Keratinocyte (primary cell): ENCODE measurements around the gene C2orf49. TPM values are rescaled to one million over a fixed set of nuclear protein-coding genes. Genes with fewer than 3 reads are reported as not detected.

Source experiments
- DNase-seq: peaks from one replicate; pipeline ENCODE4 v3.0.0-alpha.2; 2011; ENCODE audit warnings: low read depth, missing footprints, low spot score
- FAIRE-seq: peaks from 2 replicates; lab custom pipeline; 2011; peaks lifted over from hg19 to GRCh38; lab: Jason Lieb, UNC
- H2AFZ ChIP-seq: 2 replicates; pipeline ENCODE4 v1.6.0; 2012; ENCODE audit warnings: low read length, control low read depth, inconsistent platforms; ENCODE audit not compliant: control insufficient read depth
- H3K27ac ChIP-seq: 2 replicates; pipeline ENCODE4 v1.5.1; 2011; ENCODE audit warnings: low read length; ENCODE audit not compliant: control insufficient read depth, insufficient read depth
- H3K27me3 ChIP-seq: 3 replicates; pipeline ENCODE4 v1.6.0; 2011; ENCODE audit warnings: low read length; ENCODE audit not compliant: control insufficient read depth, insufficient read depth; ENCODE audit errors: extremely low read depth
- H3K36me3 ChIP-seq, 2 experiments: 2 replicates in 1 of 2; 3 replicates in 1 of 2; pipeline ENCODE4 v1.5.1; 2011; ENCODE audit warnings: low read length in 2 of 2, mild to moderate bottlenecking in 1 of 2; ENCODE audit not compliant: control insufficient read depth in 2 of 2, insufficient read depth in 2 of 2; ENCODE audit errors: extremely low read depth in 1 of 2
- H3K4me1 ChIP-seq: 3 replicates; pipeline ENCODE4 v1.5.1; 2011; ENCODE audit warnings: low read length; ENCODE audit not compliant: control insufficient read depth, insufficient read depth; ENCODE audit errors: extremely low read depth
- H3K4me2 ChIP-seq: 3 replicates; pipeline ENCODE4 v1.6.0; 2011; ENCODE audit warnings: low read depth, low read length; ENCODE audit not compliant: control insufficient read depth, insufficient read depth; ENCODE audit errors: extremely low read depth
- H3K4me3 ChIP-seq, 3 experiments: fragments of 200-600 bp in 1 of 3; sonication (generic) in 1 of 3; 2 replicates in 2 of 3; 3 replicates in 1 of 3; pipeline ENCODE4 v1.5.1; 2011 to 2016; ENCODE audit warnings: low read length in 3 of 3, mild to moderate bottlenecking in 3 of 3, control low read depth in 2 of 3, inconsistent platforms in 1 of 3, low read depth in 1 of 3, mixed read lengths in 1 of 3, mixed run types in 1 of 3, moderate library complexity in 1 of 3; ENCODE audit not compliant: control insufficient read depth in 2 of 3, insufficient read depth in 2 of 3; ENCODE audit errors: extremely low read depth in 1 of 3
- H3K79me2 ChIP-seq: 2 replicates; pipeline ENCODE4 v1.6.0; 2012; ENCODE audit warnings: low read length; ENCODE audit not compliant: control insufficient read depth, insufficient read depth
- H3K9ac ChIP-seq: 3 replicates; pipeline ENCODE4 v1.6.0; 2011; ENCODE audit warnings: low read length; ENCODE audit not compliant: control insufficient read depth, insufficient read depth; ENCODE audit errors: extremely low read depth
- H3K9me1 ChIP-seq: 3 replicates; pipeline ENCODE4 v1.6.0; 2011; ENCODE audit warnings: low read length; ENCODE audit not compliant: control insufficient read depth, insufficient read depth; ENCODE audit errors: extremely low read depth
- H3K9me3 ChIP-seq: 2 replicates; pipeline ENCODE4 v1.5.1; 2012; ENCODE audit warnings: low read depth, low read length; ENCODE audit not compliant: control insufficient read depth
- H4K20me1 ChIP-seq: 3 replicates; pipeline ENCODE4 v1.6.0; 2011; ENCODE audit warnings: low read length; ENCODE audit not compliant: control insufficient read depth, insufficient read depth; ENCODE audit errors: extremely low read depth
- EZH2 ChIP-seq: IDR thresholded peaks from one replicate; pipeline ENCODE4 v1.6.1; 2012; ENCODE audit warnings: inconsistent platforms, mild to moderate bottlenecking, low read length, moderate library complexity
- dilution Hi-C: fragments of 300-500 bp; cut with MboI; formaldehyde crosslinking; loops from one replicate; pipeline ENCODE4 v1.7.0; 2020; ENCODE audit warnings: low sequenced_read_pairs; ENCODE audit not compliant: extremely low pct_ligation_motif_present
- polyA plus RNA-seq, 5 experiments: library from polyadenylated mRNA; depleted of rRNA in 3 of 5; stranded (reverse) in 3 of 5; stranded (forward) in 1 of 5; unstranded in 1 of 5; fragments of >200 nt; gene quantifications; 1 replicate in 1 of 5; 2 replicates in 3 of 5; 3 replicates in 1 of 5; pipeline versions ENCODE4 v1.2.1 to v1.2.3, GENCODE V29; 2011 to 2012; ENCODE audit warnings: missing spikeins in 2 of 5, low read depth in 1 of 5, low replicate concordance in 1 of 5
- TF ChIP-seq, protein P1 (sequence below), 3 experiments: IDR thresholded peaks in 1 of 3; conservative IDR thresholded peaks in 1 of 3; optimal IDR thresholded peaks in 1 of 3; 2 replicates in 2 of 3; 3 replicates in 1 of 3; pipeline versions ENCODE3 to v1.5.1; 2011; ENCODE audit warnings: low read length in 3 of 3, mild to moderate bottlenecking in 3 of 3, moderate library complexity in 2 of 3, control low read depth in 1 of 3, inconsistent platforms in 1 of 3; ENCODE audit not compliant: insufficient read depth in 2 of 3; ENCODE audit errors: extremely low read depth in 1 of 3

Gene C2orf49
- polyA plus RNA-seq, 1 donor (not counting 4 experiments of a cell fraction or from before 2014, with no cell fraction given) = 19.4 TPM

DNA sequence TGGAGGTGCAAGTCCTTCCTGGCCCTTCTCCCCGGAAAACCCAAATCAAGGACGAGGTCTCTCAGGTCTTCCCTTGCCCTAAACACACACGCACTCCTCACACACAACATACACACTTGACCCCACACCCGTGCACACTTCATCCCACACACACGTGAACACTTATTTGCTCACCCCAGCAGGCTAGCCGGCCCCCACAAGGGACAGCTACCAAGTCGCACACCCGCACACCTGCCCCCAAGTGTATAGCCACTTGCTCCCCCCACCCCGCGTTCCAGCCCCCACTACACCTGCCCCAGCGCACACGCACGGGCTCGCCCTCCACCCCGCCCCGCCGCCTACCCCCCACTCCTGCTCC lies 8.2 kb upstream of the C2orf49 start:
- TF ChIP-seq, protein P1, sequence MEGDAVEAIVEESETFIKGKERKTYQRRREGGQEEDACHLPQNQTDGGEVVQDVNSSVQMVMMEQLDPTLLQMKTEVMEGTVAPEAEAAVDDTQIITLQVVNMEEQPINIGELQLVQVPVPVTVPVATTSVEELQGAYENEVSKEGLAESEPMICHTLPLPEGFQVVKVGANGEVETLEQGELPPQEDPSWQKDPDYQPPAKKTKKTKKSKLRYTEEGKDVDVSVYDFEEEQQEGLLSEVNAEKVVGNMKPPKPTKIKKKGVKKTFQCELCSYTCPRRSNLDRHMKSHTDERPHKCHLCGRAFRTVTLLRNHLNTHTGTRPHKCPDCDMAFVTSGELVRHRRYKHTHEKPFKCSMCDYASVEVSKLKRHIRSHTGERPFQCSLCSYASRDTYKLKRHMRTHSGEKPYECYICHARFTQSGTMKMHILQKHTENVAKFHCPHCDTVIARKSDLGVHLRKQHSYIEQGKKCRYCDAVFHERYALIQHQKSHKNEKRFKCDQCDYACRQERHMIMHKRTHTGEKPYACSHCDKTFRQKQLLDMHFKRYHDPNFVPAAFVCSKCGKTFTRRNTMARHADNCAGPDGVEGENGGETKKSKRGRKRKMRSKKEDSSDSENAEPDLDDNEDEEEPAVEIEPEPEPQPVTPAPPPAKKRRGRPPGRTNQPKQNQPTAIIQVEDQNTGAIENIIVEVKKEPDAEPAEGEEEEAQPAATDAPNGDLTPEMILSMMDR (optimal IDR thresholded peaks at IDR 0.05 in 1 of 3, IDR thresholded peaks at IDR 0.05 in 1 of 3, conservative IDR thresholded peaks at IDR 0.05 in 1 of 3; ENCODE audit: extremely low read depth in 1 of 3, insufficient read depth in 2 of 3, low read length in 3 of 3) = no peak
- no peak for TF ChIP-seq EZH2
- no peaks in the 10 kb centered on the region for H3K9me1 ChIP-seq
- H3K27ac ChIP-seq = peak overlapping the region; percentile 65
- dilution Hi-C loops = no loop called here
- peak overlapping the region; percentile 75 for H3K4me2 ChIP-seq
- H3K9me3 ChIP-seq = no peaks in the 10 kb centered on the region
- peak overlapping the region; percentile 85 for H3K9ac ChIP-seq
- peak overlapping the region; percentile 83 for H2AFZ ChIP-seq
- DNase-seq (no peak), FAIRE-seq (no peak)
- H3K4me3 ChIP-seq = peak overlapping the region; percentile 64 to 72 (median 67)
- no peaks in the 10 kb centered on the region for H3K27me3 ChIP-seq
- H4K20me1 ChIP-seq = peaks cover 3% of the 10 kb centered on the region
- no peaks in the 10 kb centered on the region for H3K36me3 ChIP-seq
- peaks cover 35% of the 10 kb centered on the region for H3K79me2 ChIP-seq
- peaks cover 42% of the 10 kb centered on the region for H3K4me1 ChIP-seq

DNA sequence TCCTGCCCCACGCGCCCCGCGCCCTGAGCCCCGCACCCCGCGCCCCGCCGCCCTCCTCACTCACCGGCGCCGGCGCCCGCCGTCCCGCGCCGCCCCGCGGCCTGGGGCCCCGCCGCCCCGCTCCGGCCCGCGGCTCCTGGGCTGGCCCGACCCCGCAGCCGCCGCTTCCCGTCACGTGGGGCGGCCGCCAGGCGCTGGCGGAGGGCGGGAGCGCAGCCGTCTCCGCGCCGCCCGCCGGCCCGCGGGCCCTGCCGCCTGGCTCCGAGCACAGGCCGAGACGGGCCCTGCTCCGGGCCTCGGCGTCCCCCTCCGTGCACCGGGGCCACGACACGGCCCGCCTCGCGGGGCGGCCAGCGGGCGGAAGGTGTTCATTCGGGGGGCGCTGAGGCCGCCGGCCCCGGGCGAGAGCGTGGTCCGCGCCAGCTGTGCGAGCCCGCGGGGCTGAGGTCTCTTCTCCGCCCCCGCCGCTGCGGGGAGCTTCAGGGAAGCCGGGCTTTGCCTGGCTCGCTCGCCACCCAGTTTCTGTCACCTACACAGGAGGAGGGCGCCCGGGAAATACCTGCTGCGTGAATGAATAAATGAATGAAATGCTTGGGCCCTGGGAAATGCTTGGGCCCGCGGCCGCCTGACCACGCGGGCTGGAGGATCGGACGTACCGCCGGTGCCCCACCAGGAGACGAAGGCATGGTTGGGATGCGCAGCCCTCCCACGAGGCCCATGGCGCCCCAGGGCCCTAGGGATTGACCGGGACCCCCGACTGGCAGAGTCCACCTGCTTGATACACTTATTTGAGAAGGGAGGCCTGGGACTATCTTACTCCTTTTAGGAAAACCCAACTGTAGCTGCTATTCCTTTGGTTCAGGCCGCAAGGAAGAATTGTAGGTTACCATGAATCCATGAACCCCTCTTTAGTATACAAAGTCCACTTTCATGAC lies 7.5 kb upstream of the C2orf49 start, which contains the start of gene TGFBRAP1:
Gene TGFBRAP1 (minus strand): TSS at position 175 of the 935 bp plus-strand sequence. CDS start 21,434 bp downstream, outside the sequence.
- Histone ChIP-seq H3K79me2 (peaks cover 35% of the 10 kb centered on the region), H3K4me1 (peaks cover 36% of the 10 kb centered on the region), H3K4me2 (peak within 1 kb of the TSS; percentile 83), H3K9ac (peak within 1 kb of the TSS; percentile 85), H3K4me3 (peak within 1 kb of the TSS; percentile 64 to 72 (median 67)), H3K9me1 (no peaks in the 10 kb centered on the region), H2AFZ (peak within 1 kb of the TSS; percentile 83), H3K27ac (peak within 1 kb of the TSS; percentile 73), H3K36me3 (no peaks in the 10 kb centered on the region), H3K27me3 (no peaks in the 10 kb centered on the region), H4K20me1 (peaks cover 3% of the 10 kb centered on the region), H3K9me3 (no peaks in the 10 kb centered on the region)
- dilution Hi-C loops = no loop called here
- FAIRE-seq (no peak), DNase-seq (no peak)
- TF ChIP-seq, protein P1 (optimal IDR thresholded peaks at IDR 0.05 in 1 of 3, IDR thresholded peaks at IDR 0.05 in 1 of 3, conservative IDR thresholded peaks at IDR 0.05 in 1 of 3; ENCODE audit: extremely low read depth in 1 of 3, insufficient read depth in 2 of 3, low read length in 3 of 3) = no peak
- TF ChIP-seq EZH2 = no peak
